Progenitor cell of endocrine pancreas (in vitro differentiated cells): Measurements from ENCODE around the gene PLAC8. TPM values are rescaled to one million over a fixed set of nuclear protein-coding genes. Genes with fewer than 3 reads are reported as not detected.

ENCODE experiments used
- DNase-seq: peaks from one replicate; pipeline ENCODE4 v3.0.0; 2021; ENCODE audit warnings: low spot score; ENCODE audit not compliant: unreplicated experiment
- H3K27ac Mint-ChIP-seq: 2 replicates; pipeline ENCODE4 v1.8.0; 2021; ENCODE audit warnings: mild to moderate bottlenecking, moderate library complexity, mixed read lengths
- H3K27me3 Mint-ChIP-seq: 2 replicates; pipeline ENCODE4 v1.8.0; 2021; ENCODE audit warnings: mixed read lengths
- H3K36me3 Mint-ChIP-seq: 2 replicates; pipeline ENCODE4 v1.8.0; 2022; ENCODE audit warnings: mixed read lengths; ENCODE audit not compliant: insufficient read depth
- H3K4me1 Mint-ChIP-seq: 2 replicates; pipeline ENCODE4 v1.8.0; 2021; ENCODE audit warnings: low read depth, mixed read lengths
- H3K4me3 Mint-ChIP-seq: 2 replicates; pipeline ENCODE4 v1.8.0; 2021; ENCODE audit warnings: low read depth, mild to moderate bottlenecking, moderate library complexity, mixed read lengths
- H3K9me3 Mint-ChIP-seq: 2 replicates; pipeline ENCODE4 v1.8.0; 2021; ENCODE audit warnings: low read depth, mixed read lengths
- total RNA-seq: library from RNA; stranded (reverse); gene quantifications from 2 replicates; pipeline ENCODE4 v1.2.1, GENCODE V29; 2021
- TF ChIP-seq, protein P1 (sequence below): fragments of 200-600 bp; sonication (generic); IDR thresholded peaks from one replicate; pipeline ENCODE4 v1.5.0; 2021; ENCODE audit warnings: antibody characterized with exemption, mild to moderate bottlenecking; ENCODE audit not compliant: unreplicated experiment

The PLAC8 gene
- total RNA-seq, 1 donor from 2014 or later = 4.7 TPM

GRCh38 chr4:83118869-83119268 lies 4.3 kb upstream of the PLAC8 start:
- peaks cover 10% of the 10 kb centered on the region for H3K4me1 Mint-ChIP-seq
- H3K9me3 Mint-ChIP-seq = peaks cover 3% of the 10 kb centered on the region
- no peak overlapping the region for H3K4me3 Mint-ChIP-seq
- DNase-seq = no peak
- H3K27me3 Mint-ChIP-seq = no peaks in the 10 kb centered on the region
- H3K36me3 Mint-ChIP-seq = no peaks in the 10 kb centered on the region
- TF ChIP-seq, protein P1, sequence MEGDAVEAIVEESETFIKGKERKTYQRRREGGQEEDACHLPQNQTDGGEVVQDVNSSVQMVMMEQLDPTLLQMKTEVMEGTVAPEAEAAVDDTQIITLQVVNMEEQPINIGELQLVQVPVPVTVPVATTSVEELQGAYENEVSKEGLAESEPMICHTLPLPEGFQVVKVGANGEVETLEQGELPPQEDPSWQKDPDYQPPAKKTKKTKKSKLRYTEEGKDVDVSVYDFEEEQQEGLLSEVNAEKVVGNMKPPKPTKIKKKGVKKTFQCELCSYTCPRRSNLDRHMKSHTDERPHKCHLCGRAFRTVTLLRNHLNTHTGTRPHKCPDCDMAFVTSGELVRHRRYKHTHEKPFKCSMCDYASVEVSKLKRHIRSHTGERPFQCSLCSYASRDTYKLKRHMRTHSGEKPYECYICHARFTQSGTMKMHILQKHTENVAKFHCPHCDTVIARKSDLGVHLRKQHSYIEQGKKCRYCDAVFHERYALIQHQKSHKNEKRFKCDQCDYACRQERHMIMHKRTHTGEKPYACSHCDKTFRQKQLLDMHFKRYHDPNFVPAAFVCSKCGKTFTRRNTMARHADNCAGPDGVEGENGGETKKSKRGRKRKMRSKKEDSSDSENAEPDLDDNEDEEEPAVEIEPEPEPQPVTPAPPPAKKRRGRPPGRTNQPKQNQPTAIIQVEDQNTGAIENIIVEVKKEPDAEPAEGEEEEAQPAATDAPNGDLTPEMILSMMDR = no peak
- H3K27ac Mint-ChIP-seq = no peak overlapping the region

- Mint-ChIP-seq H3K9me3 (no peaks in the 10 kb centered on the region), H3K27me3 (no peaks in the 10 kb centered on the region)
Observed at GRCh38 chr4:83115656-83116285, 1.2 kb upstream of the PLAC8 start.

GRCh38 chr4:83115000-83115399 lies 471 bp upstream of the PLAC8 start:
- DNase-seq = no peak
- Mint-ChIP-seq H3K9me3 (no peaks in the 10 kb centered on the region), H3K4me1 (peaks cover 11% of the 10 kb centered on the region), H3K4me3 (peak overlapping the region; percentile 39), H3K27me3 (no peaks in the 10 kb centered on the region), H3K27ac (peak overlapping the region; percentile 88), H3K36me3 (no peaks in the 10 kb centered on the region)
- TF ChIP-seq, protein P1 = no peak

More at GRCh38 chr4:83115656-83116285, 1.2 kb upstream of the PLAC8 start:
- Mint-ChIP-seq H3K4me3 (no peak overlapping the region), H3K4me1 (peaks cover 10% of the 10 kb centered on the region), H3K27ac (peak overlapping the region; percentile 59), H3K36me3 (no peaks in the 10 kb centered on the region)
- DNase-seq = no peak
- TF ChIP-seq, protein P1 = no peak

- Mint-ChIP-seq H3K4me3 (no peak overlapping the region), H3K36me3 (no peaks in the 10 kb centered on the region), H3K9me3 (no peaks in the 10 kb centered on the region), H3K27me3 (peaks cover 11% of the 10 kb centered on the region), H3K27ac (no peak overlapping the region), H3K4me1 (peaks cover 11% of the 10 kb centered on the region)
- TF ChIP-seq, protein P1 = no peak
- DNase-seq = no peak
Observed at GRCh38 chr4:83113429-83113786, 1.1 kb downstream of the PLAC8 start.

DNA sequence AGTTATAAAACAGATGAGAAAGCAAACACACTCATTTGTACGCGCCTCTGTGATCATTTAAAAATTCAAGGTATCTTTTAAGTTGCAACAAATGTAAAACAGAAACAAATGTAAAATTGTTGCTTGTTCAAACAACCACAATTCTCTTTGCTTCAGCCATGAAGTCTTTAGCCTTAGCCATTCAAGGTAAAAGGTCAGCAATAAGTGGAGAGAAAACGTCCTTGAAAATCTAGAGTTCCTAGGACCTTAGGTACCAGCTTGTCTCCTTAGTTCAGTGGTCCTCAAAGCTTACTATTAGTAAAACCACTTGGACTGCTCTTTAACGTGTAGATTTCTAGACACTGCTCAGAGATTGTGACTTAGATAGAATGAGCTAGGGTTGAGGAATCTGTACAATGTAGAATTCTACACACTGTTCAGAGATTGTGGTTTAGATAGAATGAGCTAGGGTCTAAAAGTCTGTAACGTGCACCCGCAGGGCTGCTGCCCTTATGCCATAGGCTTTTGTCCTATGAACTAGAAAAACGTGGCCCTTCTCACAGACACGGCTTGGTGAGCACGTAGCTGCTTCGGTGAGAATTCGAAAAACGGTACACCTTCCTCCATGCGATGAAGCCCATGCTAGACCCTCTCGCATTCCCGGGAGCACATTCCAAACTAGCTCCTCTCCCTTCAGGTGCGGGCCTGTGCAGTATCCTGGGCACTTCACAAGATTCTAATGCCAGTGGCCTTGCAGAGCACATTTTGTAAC lies 1.7 kb downstream of the PLAC8 start:
- Mint-ChIP-seq H3K9me3 (no peaks in the 10 kb centered on the region), H3K27ac (peak overlapping the region; percentile 33), H3K4me3 (no peak overlapping the region), H3K36me3 (no peaks in the 10 kb centered on the region), H3K4me1 (peaks cover 11% of the 10 kb centered on the region), H3K27me3 (peaks cover 11% of the 10 kb centered on the region)
- no peak for DNase-seq
- TF ChIP-seq, protein P1 = no peak
